ENCODE measurements around the gene CNR1.

DNA sequence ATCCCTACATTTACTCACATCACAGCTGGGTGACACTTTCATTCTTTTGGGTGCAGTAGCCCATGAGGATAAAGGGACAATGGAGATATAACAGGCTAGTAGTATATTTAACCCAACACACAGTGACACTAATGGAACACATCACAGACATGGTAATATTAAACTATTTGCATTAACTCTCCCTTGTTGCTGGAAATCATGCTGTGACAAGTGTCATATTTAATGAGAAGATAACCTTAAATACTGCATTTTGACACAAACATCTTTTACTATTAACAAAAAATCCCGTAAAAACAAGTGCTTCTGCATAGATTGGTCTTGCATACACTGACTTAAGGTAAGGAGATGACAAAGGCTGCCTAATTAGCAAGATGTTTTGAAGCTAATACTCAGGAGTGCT is 45.5 kb downstream of the CNR1 start:
- TF ChIP-seq JUND (IDR thresholded peaks at IDR 0.05) = no peak
- no peak for TF ChIP-seq GATA2 (CRISPR knock-in tag; IDR thresholded peaks at IDR 0.05)
- TF ChIP-seq YY1 (IDR thresholded peaks at IDR 0.05; ENCODE audit: low read depth) = no peak
- TF ChIP-seq POLR2AphosphoS5 (IDR thresholded peaks at IDR 0.05; ENCODE audit: low read depth, low read length) = no peak
- no peak for TF ChIP-seq EP300 (IDR thresholded peaks at IDR 0.05; ENCODE audit: borderline replicate concordance in 1 of 2, low read depth in 1 of 2, low read length in 1 of 2)
- TF ChIP-seq, protein P1, sequence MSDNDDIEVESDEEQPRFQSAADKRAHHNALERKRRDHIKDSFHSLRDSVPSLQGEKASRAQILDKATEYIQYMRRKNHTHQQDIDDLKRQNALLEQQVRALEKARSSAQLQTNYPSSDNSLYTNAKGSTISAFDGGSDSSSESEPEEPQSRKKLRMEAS (IDR thresholded peaks at IDR 0.05; ENCODE audit: low read depth) = no peak
- TF ChIP-seq, protein P2, sequence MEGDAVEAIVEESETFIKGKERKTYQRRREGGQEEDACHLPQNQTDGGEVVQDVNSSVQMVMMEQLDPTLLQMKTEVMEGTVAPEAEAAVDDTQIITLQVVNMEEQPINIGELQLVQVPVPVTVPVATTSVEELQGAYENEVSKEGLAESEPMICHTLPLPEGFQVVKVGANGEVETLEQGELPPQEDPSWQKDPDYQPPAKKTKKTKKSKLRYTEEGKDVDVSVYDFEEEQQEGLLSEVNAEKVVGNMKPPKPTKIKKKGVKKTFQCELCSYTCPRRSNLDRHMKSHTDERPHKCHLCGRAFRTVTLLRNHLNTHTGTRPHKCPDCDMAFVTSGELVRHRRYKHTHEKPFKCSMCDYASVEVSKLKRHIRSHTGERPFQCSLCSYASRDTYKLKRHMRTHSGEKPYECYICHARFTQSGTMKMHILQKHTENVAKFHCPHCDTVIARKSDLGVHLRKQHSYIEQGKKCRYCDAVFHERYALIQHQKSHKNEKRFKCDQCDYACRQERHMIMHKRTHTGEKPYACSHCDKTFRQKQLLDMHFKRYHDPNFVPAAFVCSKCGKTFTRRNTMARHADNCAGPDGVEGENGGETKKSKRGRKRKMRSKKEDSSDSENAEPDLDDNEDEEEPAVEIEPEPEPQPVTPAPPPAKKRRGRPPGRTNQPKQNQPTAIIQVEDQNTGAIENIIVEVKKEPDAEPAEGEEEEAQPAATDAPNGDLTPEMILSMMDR (IDR thresholded peaks at IDR 0.05) = no peak
- TF ChIP-seq SIN3A (IDR thresholded peaks at IDR 0.05; ENCODE audit: borderline replicate concordance, low read depth, low read length) = no peak
- no peak for TF ChIP-seq TAF1 (IDR thresholded peaks at IDR 0.05; ENCODE audit: borderline replicate concordance, low read depth, low read length)
- TF ChIP-seq FOXJ3 (CRISPR knock-in tag; IDR thresholded peaks at IDR 0.05) = no peak
- no peak for TF ChIP-seq SMC3 (IDR thresholded peaks at IDR 0.05; ENCODE audit: low read depth, low read length)

All from SK-N-SH (cell line).